GM13976 (cell line): Measurements from ENCODE around the gene PTPN18.

Source experiments
- DNase-seq: peaks from one replicate; pipeline ENCODE4 v3.0.0; 2012; ENCODE audit warnings: low spot score
- in situ Hi-C: fragments of 300-500 bp; cut with MboI; formaldehyde crosslinking; loops from one replicate; pipeline ENCODE4 v1.12.0; 2022; ENCODE audit warnings: low sequenced_read_pairs, mixed read lengths, inconsistent platforms; ENCODE audit not compliant: unreplicated experiment
- TF ChIP-seq, protein P1 (sequence below): IDR thresholded peaks from 2 replicates; pipeline ENCODE4 v1.5.1; 2012; ENCODE audit warnings: borderline replicate concordance, mild to moderate bottlenecking; ENCODE audit not compliant: insufficient read depth; ENCODE audit errors: extremely low read depth, missing control alignments, control extremely low read depth

The PTPN18 gene

DNA sequence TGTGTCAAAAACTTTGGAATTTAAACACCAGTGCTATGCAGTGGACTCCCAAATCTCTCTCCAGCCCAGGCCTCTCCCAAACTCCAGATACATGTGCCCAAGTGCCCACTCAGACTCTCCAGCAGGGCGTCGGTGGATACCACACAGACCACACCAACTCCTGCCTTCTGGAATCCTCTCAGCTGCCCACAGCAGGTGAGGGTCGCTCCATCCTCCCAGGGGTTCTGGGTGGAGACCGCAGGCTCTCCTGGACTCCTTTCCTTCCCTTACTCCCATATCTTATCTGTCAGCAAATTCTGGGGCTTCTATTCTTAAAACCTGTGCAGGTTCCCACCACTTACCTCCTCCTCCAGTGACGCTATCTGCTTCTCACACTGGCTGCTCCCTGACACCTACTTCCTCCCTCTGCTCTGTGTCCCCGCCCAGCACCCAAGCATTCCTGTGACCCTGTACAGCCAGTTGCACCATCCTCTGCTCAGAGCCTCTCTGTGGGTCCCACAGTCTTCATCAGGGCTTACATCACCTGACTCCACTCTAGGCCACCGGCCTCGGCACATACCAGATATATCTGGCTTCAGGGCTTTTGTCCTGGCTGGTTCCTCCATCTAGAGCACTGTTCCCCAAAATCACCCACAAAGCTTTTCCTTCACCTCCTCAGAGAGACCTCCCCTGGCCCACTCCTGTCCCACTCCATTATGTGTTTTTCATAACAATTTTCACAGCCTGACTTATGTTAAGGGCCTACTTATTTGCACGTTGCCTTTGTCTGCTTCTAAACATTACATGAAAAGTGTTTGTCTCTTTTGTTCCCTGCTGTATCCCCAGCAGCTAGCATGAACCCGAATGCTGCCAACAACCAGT lies 15.7 kb upstream of the PTPN18 start:
- no peak for DNase-seq
- TF ChIP-seq, protein P1, sequence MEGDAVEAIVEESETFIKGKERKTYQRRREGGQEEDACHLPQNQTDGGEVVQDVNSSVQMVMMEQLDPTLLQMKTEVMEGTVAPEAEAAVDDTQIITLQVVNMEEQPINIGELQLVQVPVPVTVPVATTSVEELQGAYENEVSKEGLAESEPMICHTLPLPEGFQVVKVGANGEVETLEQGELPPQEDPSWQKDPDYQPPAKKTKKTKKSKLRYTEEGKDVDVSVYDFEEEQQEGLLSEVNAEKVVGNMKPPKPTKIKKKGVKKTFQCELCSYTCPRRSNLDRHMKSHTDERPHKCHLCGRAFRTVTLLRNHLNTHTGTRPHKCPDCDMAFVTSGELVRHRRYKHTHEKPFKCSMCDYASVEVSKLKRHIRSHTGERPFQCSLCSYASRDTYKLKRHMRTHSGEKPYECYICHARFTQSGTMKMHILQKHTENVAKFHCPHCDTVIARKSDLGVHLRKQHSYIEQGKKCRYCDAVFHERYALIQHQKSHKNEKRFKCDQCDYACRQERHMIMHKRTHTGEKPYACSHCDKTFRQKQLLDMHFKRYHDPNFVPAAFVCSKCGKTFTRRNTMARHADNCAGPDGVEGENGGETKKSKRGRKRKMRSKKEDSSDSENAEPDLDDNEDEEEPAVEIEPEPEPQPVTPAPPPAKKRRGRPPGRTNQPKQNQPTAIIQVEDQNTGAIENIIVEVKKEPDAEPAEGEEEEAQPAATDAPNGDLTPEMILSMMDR, result no peak
- in situ Hi-C loops, result loop anchor here (10.0 to 25.0 kb wide), 2 partner anchors 153 to 405 kb away; partner anchors contain the start of genes MZT2B, SMPD4 and TUBA3E

DNA sequence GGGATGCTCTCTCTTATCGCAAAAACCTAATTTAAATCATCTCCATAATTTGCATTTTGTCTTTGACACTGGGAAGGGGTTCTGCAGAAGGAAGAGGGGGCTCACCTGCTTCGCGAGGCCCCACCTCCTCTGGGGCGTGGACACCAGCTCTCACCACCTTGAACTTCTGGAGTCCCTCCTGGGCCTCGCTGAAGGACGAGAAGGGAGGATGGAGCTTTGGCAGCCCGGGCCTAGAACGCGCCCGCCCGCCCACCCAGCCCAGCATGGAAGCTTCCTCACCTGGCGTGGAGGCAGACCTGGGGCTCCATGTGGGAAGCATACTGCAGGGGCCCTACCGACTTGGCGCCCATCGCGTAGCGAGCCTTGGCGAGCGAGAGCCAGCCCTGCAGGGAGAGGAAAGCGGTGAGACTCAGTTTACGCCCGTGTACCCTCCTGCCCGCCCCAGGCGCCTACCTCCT lies 14.3 kb upstream of the PTPN18 start:
- no peak for DNase-seq
- in situ Hi-C loops, result loop anchor here (25.0 kb wide), 1 partner anchor 154 kb away; the partner anchor contains the start of genes MZT2B, SMPD4 and TUBA3E
- TF ChIP-seq, protein P1, result no peak

DNA sequence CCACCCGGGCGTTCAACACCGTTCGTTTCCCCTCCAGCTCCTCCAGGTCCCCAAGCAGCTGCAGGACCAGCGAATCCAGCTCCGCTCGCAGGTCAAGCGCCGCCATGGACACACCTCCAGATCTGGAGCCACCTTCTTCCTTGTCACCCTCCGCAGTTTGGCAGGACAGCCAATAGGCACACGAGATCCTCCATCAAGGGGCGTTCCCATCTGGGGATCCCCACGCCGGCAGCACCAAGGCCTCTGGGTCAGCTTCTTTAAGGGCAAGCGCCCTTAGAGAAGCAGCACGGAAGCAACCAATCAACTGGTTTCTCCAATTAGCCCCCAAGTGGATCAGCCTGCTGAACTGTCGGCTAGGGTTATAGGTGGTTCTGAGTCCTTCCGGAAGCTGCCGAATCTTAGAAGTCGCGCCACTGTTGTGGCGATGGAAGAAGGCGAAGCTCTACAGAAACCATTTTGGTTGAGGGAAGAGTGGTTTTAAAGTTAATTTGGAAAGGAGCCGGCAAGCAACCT lies 13.8 kb upstream of the PTPN18 start:
- peak; percentile 94 for DNase-seq
- in situ Hi-C loops, result loop anchor here (25.0 kb wide), 1 partner anchor 155 kb away; the partner anchor contains the start of genes MZT2B, SMPD4 and TUBA3E
- TF ChIP-seq, protein P1, result no peak

DNA sequence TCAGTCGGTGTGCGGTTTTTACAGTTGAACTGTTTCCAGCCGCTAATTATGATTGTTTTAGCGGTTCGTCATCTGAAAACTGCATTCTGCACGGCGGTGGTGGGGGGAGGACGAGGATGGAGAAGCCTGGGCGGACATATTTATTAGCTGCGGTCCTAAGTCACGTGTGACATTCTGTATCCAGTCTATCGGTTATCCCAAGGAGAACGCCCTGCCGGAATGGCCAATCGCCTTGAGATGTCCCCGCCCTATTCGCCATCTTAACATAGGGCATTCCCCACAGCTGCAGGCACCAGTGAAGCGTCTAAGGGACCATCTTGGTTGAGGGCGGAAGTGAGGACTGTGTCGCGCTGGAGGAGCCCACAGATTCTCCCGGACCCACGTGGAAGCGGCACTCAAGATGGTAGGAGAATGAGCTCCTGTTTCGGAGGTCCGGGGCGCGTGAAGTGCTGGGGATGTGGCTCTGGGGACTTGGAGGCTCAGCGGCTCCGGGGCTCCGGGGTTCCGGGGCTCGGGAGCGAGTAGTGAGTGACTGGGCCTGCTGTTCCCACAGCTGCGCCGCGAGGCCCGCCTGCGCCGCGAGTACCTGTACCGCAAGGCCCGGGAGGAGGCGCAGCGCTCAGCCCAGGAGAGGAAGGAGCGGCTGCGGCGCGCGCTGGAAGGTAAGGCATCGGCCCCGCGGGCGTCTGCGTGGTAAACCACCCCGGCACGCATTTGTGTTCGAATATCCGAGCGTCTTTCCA lies 13.2 kb upstream of the PTPN18 start, which contains the start of gene IMP4:
TSS of gene IMP4 (plus strand) at position 365 of the 743 bp plus-strand sequence. CDS start at position 401, 36 bp downstream.
- DNase-seq, result peak; percentile 94
- TF ChIP-seq, protein P1, result peak; percentile 49
- in situ Hi-C loops, result loop anchor here (25.0 kb wide), 1 partner anchor 155 kb away; the partner anchor contains the start of genes MZT2B, SMPD4 and TUBA3E

DNA sequence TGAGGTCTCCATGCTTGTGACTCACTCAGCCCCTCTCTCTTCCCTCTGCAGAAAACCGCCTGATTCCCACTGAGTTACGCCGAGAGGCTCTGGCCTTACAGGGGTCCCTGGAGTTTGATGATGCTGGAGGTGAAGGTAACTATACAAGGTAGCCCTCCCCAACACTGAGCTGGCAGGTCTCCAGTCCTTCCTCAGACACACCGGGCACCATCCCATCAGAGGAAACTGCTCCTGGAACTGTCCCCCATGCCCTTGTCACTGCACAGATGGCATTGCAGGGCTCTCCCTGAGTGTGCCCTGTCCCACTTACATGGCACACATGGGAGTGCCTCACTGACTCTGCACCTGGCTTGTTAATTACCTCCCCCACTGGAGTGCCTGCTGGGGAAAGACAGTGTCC lies 11.3 kb upstream of the PTPN18 start:
- in situ Hi-C loops, result loop anchor here (25.0 kb wide), 1 partner anchor 157 kb away; the partner anchor contains the start of genes MZT2B, SMPD4 and TUBA3E
- no peak for DNase-seq
- TF ChIP-seq, protein P1, result no peak

DNA sequence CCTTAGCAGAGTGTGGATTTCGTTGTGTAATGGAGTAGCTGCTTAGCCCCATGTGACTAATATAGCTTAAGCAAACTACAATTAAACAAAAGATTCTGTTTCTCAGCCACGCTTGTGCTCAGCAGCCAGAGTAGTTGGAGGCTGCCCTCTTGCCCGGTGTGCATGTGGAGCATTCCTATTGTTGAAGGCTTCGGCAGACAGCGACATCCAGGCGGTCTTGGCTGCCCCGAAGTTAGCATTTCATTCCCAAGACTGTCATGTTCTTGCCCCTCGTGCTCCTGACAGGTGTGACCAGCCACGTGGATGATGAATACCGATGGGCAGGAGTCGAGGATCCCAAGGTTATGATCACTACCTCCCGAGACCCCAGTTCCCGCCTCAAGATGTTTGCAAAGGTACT lies 10.8 kb upstream of the PTPN18 start:
- TF ChIP-seq, protein P1, result no peak
- DNase-seq, result no peak
- in situ Hi-C loops, result loop anchor here (25.0 kb wide), 1 partner anchor 158 kb away; the partner anchor contains the start of genes MZT2B, SMPD4 and TUBA3E
